ENCODE measurements around the gene TFG. TPM values are rescaled to one million over a fixed set of nuclear protein-coding genes. Genes with fewer than 3 reads are reported as not detected.

Gene TFG
- total and polyA plus RNA-seq, 11 donors, result 54.9 to 115 (median 90.5) TPM

DNA sequence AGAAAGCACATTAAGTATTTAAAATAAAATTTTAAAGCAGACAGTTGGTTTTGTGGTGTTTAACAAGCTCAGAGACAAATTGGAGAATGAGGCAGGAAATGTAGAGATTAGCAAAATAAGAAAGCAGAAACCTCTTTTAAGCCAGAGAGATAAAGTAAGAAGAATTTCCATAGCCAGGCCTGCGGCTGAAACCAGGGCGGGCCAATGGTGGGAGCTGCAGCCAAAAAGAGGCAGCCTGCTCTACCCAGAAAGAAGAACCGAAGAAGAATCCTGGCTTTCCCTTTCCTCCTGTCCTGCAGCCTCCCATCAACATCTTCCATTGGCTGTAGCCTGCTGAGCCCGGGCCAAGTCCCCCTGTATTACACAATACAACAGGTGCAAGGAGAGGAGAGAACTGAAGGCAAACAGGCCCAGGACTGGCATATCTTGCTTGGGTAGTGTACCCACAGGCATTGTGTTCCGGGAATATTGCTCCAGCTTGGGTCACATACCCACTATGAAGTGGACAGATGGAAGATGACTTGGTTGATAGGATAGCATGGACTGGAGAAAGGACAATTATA is 11.5 kb upstream of the TFG start:
- intact Hi-C loops (cut with DNase I), result no loop called here
- DNase-seq (no peak), ATAC-seq (no peak)
- Histone ChIP-seq H3K9me3 (no peaks in the 10 kb centered on the region), H3K4me1 (peaks cover 0 to 3% (median 0%) of the 10 kb centered on the region in 12 donors), H3K36me3 (no peaks in the 10 kb centered on the region), H3K4me3 (no peak overlapping the region), H3K27me3 (peaks cover 0 to 35% (median 7%) of the 10 kb centered on the region in 9 donors), H3K27ac (no peak overlapping the region)
- 52 to 60% (median 55%) methylated on average over 5 of the region's 5 CpGs for WGBS, 4 donors
- TF ChIP-seq, protein P1, sequence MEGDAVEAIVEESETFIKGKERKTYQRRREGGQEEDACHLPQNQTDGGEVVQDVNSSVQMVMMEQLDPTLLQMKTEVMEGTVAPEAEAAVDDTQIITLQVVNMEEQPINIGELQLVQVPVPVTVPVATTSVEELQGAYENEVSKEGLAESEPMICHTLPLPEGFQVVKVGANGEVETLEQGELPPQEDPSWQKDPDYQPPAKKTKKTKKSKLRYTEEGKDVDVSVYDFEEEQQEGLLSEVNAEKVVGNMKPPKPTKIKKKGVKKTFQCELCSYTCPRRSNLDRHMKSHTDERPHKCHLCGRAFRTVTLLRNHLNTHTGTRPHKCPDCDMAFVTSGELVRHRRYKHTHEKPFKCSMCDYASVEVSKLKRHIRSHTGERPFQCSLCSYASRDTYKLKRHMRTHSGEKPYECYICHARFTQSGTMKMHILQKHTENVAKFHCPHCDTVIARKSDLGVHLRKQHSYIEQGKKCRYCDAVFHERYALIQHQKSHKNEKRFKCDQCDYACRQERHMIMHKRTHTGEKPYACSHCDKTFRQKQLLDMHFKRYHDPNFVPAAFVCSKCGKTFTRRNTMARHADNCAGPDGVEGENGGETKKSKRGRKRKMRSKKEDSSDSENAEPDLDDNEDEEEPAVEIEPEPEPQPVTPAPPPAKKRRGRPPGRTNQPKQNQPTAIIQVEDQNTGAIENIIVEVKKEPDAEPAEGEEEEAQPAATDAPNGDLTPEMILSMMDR (IDR thresholded peaks at IDR 0.05), result no peak
- TF ChIP-seq POLR2A (IDR thresholded peaks at IDR 0.05), result no peak

DNA sequence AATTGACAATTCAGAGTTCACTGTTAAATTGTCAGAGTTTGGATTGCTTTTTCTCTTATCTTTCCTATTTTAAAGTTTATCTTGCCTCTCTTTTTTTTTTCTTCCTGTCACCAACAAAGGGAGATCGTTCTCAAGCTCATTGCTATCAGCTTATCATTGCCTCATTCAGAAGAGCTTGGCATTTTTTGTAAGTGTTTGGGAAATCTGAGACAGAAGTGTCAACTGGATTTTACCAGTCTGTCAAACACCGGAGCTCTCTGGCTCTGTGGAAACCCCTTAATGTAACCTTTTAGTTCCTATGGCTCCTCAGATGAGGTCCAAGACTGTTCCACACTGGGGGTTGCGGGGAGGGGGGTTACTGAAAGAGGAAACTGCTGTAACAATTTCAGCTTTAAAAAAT is 10.6 kb upstream of the TFG start:
- 24 to 32% (median 28%) methylated on average over 3 of the region's 3 CpGs for WGBS, 4 donors

DNA sequence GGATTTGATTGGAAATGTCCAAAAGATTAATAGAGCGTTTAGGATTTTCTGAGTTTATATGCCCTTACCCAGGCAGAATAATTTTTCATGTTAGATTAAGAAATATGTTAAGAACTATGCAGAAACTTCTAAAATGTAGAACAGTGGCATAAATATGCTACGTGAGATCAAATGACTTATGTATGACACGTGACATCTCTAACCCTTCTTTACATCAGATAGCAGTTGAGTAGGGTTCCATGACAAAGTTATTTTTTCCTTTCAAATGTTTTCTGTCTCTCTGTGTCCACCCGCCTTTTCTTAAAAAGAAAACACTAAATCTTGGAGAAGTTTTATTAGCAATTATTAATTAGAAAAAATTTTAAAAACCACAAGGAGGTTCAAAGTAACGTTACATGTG is 8.6 kb upstream of the TFG start:
- Histone ChIP-seq H3K9me3 (no peaks in the 10 kb centered on the region), H3K4me1 (peaks cover 0 to 3% (median 0%) of the 10 kb centered on the region in 12 donors), H3K36me3 (no peaks in the 10 kb centered on the region), H3K27me3 (peaks cover 0 to 28% (median 0%) of the 10 kb centered on the region in 9 donors), H3K4me3 (no peak overlapping the region), H3K27ac (no peak overlapping the region)
- no peak for TF ChIP-seq POLR2A (IDR thresholded peaks at IDR 0.05)
- TF ChIP-seq, protein P1 (IDR thresholded peaks at IDR 0.05), result no peak
- ATAC-seq (no peak), DNase-seq (no peak)
- 86 to 89% (median 87%) methylated on average over 5 of the region's 5 CpGs for WGBS, 4 donors
- intact Hi-C loops (cut with DNase I), result loop anchor here in 3 of 10 donors (10.0 kb wide), 2 partner anchors 206 to 296 kb away; partner anchors contain the start of genes TMEM45A (in 2 of the 3), LNP1 (in 1 of the 3) and TOMM70 (in 1 of the 3)

More for the DNA sequence above, 10.6 kb upstream of the TFG start:
- intact Hi-C loops (cut with DNase I), result no loop called here
- TF ChIP-seq, protein P1 (IDR thresholded peaks at IDR 0.05), result no peak
- TF ChIP-seq POLR2A (IDR thresholded peaks at IDR 0.05), result no peak
- no peak for DNase-seq
- H3K27me3 ChIP-seq, result peaks cover 0 to 36% (median 7%) of the 10 kb centered on the region in 9 donors
- no peak overlapping the region for H3K27ac ChIP-seq
- peaks cover 0 to 3% (median 0%) of the 10 kb centered on the region in 12 donors for H3K4me1 ChIP-seq
- H3K9me3 ChIP-seq, result no peaks in the 10 kb centered on the region
- no peaks in the 10 kb centered on the region for H3K36me3 ChIP-seq
- H3K4me3 ChIP-seq, result no peak overlapping the region
- no peak for ATAC-seq

DNA sequence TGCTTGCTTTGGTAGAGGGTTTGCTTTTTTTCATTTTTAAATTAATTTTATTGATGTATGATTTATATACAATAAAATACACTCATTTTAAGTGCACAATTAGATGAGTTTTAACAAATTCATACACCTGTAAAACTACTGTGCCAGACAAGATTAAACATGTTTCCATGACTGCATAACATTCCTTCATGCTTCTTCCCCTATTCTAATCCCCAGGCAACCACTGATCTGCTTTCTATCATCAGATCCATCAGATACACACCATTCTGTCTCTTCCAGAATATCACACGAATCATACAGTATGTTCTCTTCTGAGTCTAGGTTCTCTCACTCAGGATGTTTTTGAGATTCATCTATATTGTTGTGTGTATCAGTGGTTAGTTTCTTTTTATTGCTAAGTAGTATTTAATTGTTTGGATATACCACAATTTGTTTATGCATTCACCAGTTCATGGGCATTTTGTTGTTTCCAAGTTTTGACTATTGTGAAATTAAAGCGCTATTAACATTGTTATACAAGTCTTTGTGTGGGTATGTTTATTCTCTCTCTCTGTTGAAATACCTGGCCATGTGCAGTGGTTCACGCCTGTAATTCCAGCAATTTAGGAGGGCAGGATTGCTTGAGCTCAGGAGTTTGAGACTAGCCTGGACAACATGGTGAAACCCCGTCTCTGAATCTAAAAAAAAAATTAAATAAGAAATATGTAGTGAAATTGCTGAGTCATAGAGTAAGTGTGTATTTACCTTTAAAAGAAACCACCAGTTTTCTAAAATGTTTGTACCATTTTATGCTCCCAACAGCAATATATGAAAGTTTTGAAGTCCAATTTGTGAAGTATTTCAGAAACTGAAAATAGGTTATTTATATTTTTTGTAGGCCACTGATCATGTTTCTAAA is 7.0 kb upstream of the TFG start:
- Histone ChIP-seq H3K4me3 (no peak overlapping the region), H3K27ac (no peak overlapping the region), H3K9me3 (no peaks in the 10 kb centered on the region), H3K27me3 (peaks cover 0 to 36% (median 0%) of the 10 kb centered on the region in 9 donors), H3K36me3 (no peaks in the 10 kb centered on the region), H3K4me1 (peaks cover 0 to under 1% (median 0%) of the 10 kb centered on the region in 12 donors)
- intact Hi-C loops (cut with DNase I), result loop anchor here in 3 of 10 donors (10.0 kb wide), 2 partner anchors 208 to 298 kb away; partner anchors contain the start of genes TMEM45A (in 2 of the 3), LNP1 (in 1 of the 3) and TOMM70 (in 1 of the 3)
- TF ChIP-seq, protein P1 (IDR thresholded peaks at IDR 0.05), result no peak
- no peak for TF ChIP-seq POLR2A (IDR thresholded peaks at IDR 0.05)
- WGBS, 4 donors, result 71 to 77% (median 73%) methylated on average over 4 of the region's 4 CpGs
- DNase-seq (no peak), ATAC-seq (no peak)
